ENCODE results near the gene NECTIN1.

GRCh38 chr11:119720311-119720913, 8.6 kb downstream of the NECTIN1 start:
- no peak for TF ChIP-seq CTCF (IDR thresholded peaks at IDR 0.05)
- TF ChIP-seq POLR2AphosphoS5 (IDR thresholded peaks at IDR 0.05; ENCODE audit: insufficient read depth in 1 of 2, low read depth in 1 of 2): no peak
